Measurements from ENCODE around the gene ACTR1A. TPM values are rescaled to one million over a fixed set of nuclear protein-coding genes. Genes with fewer than 3 reads are reported as not detected.

The ACTR1A gene
- total and polyA plus RNA-seq, 12 donors = 90.1 to 138 (median 110) TPM

DNA sequence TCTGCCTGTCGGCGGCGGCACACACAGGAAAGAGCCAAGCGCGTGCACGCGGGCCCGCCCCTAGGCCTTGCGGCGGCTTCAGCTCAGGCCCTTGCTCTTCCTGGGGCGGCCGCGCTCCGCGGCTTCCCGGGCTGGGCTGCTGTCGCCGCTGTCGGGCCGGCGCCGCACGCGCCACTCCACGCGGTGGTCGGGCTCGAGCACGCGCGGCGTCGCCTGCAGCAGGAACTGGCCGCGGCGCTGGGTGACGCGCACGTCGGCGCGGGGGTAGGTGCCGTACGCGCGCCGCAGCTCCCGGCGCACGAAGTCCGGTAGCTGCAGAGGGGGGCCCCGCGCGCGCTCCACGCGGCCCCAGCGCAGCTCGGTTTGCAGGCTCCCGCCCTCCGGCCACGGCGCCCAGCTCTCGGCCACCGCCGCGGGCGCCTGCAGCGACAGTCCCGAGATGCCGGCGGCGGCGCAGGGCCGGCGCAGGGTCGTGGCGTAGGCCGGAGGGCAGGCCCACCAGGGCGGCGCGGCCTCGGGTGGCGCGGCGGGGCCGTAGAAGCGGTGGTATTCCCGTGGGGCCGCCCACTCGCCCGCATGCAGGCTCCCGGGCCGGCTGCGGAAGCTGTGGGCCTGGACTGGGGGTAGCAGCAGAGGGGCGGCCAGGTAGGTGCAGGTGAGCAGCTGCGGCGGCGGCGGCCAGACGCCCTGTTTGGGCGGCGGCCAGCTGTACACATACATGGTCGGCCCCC, 52.0 kb downstream of the ACTR1A start:
- ATAC-seq (peak; percentile 86 to 96 (median 92)), DNase-seq (peak; percentile 78 to 87)
- Histone ChIP-seq H3K9me3 (no peaks in the 10 kb centered on the region), H3K4me3 (peak overlapping the region; percentile 74 to 88 (median 82)), H3K4me1 (peaks cover 2 to 57% (median 17%) of the 10 kb centered on the region in 9 donors), H3K27ac (peak overlapping the region in 9 of 10 donors; percentile 73 to 90 (median 85)), H3K36me3 (peaks cover 0 to 6% (median 0%) of the 10 kb centered on the region in 9 donors), H3K27me3 (no peaks in the 10 kb centered on the region)
- intact Hi-C loops (cut with DNase I) = loop anchor here in 1 of 10 donors (10.0 kb wide), 1 partner anchor 56 kb away; the partner anchor contains the start of gene NFKB2
- 0 to 1% methylated on average over 89 to 104 of the region's 104 CpGs for whole genome bisulfite sequencing, 2 donors
- TF ChIP-seq, protein P1, sequence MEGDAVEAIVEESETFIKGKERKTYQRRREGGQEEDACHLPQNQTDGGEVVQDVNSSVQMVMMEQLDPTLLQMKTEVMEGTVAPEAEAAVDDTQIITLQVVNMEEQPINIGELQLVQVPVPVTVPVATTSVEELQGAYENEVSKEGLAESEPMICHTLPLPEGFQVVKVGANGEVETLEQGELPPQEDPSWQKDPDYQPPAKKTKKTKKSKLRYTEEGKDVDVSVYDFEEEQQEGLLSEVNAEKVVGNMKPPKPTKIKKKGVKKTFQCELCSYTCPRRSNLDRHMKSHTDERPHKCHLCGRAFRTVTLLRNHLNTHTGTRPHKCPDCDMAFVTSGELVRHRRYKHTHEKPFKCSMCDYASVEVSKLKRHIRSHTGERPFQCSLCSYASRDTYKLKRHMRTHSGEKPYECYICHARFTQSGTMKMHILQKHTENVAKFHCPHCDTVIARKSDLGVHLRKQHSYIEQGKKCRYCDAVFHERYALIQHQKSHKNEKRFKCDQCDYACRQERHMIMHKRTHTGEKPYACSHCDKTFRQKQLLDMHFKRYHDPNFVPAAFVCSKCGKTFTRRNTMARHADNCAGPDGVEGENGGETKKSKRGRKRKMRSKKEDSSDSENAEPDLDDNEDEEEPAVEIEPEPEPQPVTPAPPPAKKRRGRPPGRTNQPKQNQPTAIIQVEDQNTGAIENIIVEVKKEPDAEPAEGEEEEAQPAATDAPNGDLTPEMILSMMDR (IDR thresholded peaks at IDR 0.05) = peak in 2 of 9 donors; percentile 12 to 20

DNA sequence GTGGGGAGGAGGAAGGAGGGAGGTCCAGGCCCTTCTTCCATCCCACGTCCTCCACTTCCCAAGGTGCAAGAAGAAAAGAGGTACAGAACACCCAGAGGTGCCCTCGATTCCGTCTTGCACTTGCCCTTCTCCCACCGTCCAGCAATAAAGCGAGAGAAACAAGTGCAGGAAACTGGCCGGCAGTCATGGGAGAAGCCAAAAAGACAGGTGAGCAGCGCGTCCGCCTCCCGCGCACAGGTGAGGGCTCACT, 52.5 kb downstream of the ACTR1A start:
- Histone ChIP-seq H3K27ac (peak overlapping the region in 9 of 10 donors; percentile 73 to 90 (median 85)), H3K4me1 (peaks cover 2 to 52% (median 17%) of the 10 kb centered on the region in 9 donors), H3K4me3 (peak overlapping the region; percentile 74 to 88 (median 82)), H3K27me3 (no peaks in the 10 kb centered on the region), H3K36me3 (peaks cover 0 to 1% (median 0%) of the 10 kb centered on the region in 9 donors), H3K9me3 (no peaks in the 10 kb centered on the region)
- intact Hi-C loops (cut with DNase I) = loop anchor here in 1 of 10 donors (10.0 kb wide), 1 partner anchor 55 kb away; the partner anchor contains the start of gene NFKB2
- ATAC-seq (peak in 2 of 8 donors; percentile 2 to 9), DNase-seq (no peak)
- TF ChIP-seq, protein P1 (IDR thresholded peaks at IDR 0.05) = no peak
- 0 to 1% methylated on average over 11 of the region's 11 CpGs for WGBS, 2 donors

DNA sequence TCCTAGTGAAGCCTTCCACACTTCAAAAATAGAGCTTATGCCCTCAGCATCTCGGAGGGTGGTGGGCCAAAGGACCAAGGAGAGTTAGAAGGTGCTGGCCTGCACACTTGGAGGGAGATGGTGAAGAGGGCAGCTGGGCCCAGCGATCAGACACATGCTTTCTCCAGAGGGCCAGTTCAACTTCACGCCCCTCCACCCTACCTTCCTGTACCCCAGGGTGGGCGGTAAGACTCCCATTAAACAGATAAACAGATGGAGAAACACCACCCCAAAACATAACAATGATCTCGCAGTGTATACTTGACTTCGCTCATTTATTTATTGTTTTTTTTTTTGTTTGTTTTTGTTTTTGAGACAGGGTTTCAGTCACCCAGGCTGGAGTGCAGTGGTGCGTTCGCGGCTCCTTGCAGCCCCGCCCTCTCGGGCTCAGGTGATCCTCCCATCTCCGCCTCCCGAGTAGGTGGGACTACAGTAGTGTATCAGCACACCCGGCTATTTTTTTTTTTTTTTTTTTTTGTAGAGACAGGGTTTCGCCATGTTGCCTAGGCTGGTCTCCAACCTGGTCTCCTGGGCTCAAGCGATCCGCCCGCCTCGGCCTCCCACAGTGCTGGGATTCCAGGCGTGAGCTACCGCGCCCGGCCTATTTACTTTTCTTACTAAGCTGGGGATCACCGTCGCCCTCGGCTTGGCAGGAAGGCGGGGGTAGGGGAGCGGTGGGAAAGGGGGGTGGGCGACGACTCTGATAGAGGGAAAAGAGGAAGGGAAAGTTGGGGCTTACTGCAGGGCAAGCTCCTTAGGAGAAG, 53.0 kb downstream of the ACTR1A start:
- 10 to 12% methylated on average over 28 to 30 of the region's 30 CpGs for WGBS, 2 donors
- Histone ChIP-seq H3K4me3 (peak overlapping the region; percentile 74 to 88 (median 82)), H3K9me3 (no peaks in the 10 kb centered on the region), H3K27me3 (no peaks in the 10 kb centered on the region), H3K27ac (peak overlapping the region in 9 of 10 donors; percentile 73 to 90 (median 85)), H3K36me3 (no peaks in the 10 kb centered on the region), H3K4me1 (peaks cover 2 to 47% (median 17%) of the 10 kb centered on the region in 9 donors)
- intact Hi-C loops (cut with DNase I) = loop anchor here in 1 of 10 donors (10.0 kb wide), 1 partner anchor 55 kb away; the partner anchor contains the start of gene NFKB2
- TF ChIP-seq, protein P1 (IDR thresholded peaks at IDR 0.05) = no peak
- ATAC-seq = peak; percentile 29 to 64 (median 52)
- DNase-seq = peak; percentile 50 to 52

DNA sequence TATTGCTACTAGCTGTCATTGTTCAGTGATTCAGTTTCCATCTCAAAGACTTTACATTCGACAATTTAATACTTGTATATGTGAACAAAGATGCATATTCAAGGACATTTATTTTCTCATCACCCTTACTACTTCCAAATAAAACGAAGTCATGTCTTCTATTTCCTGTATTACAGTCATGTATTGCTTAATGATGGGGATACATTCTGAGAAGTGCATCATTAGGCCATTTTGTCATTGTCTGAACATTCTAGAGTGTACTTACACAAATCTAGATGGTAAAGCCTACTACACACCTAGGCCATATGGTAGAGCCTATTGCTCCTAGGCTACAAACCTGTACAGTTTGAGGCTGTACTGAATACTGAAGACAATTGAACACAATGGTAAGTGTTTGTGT, 57.7 kb downstream of the ACTR1A start:
- H3K27ac ChIP-seq = no peak overlapping the region
- no peak for DNase-seq
- ATAC-seq = no peak
- TF ChIP-seq, protein P1 (IDR thresholded peaks at IDR 0.05) = no peak
- no peak overlapping the region for H3K4me3 ChIP-seq
- intact Hi-C loops (cut with DNase I) = no loop called here
- WGBS, 2 donors = 72 to 73% methylated on average over 2 of the region's 2 CpGs
- no peaks in the 10 kb centered on the region for H3K9me3 ChIP-seq
- peaks cover 0 to 7% (median 4%) of the 10 kb centered on the region in 9 donors for H3K4me1 ChIP-seq
- no peaks in the 10 kb centered on the region for H3K27me3 ChIP-seq
- H3K36me3 ChIP-seq = no peaks in the 10 kb centered on the region
